ENCODE measurements around the gene EDAR. TPM values are rescaled to one million over a fixed set of nuclear protein-coding genes. Genes with fewer than 3 reads are reported as not detected.

The EDAR gene
- total RNA-seq, 1 experiment from 2014 or later, result 0.82 TPM

- Histone ChIP-seq H3K27me3 (replicated peaks; ENCODE audit: control insufficient read depth, insufficient read depth, low read length) (no peaks in the 10 kb centered on the region), H3K4me1 (peaks cover 29% of the 10 kb centered on the region), H3K9me3 (no peaks in the 10 kb centered on the region), H3K36me3 (ENCODE audit: control insufficient read depth, insufficient read depth, low read length) (no peaks in the 10 kb centered on the region), H3K4me3 (ENCODE audit: low read depth, low read length) (no peak overlapping the region)
- no peak for DNase-seq
- no TSS peak for BruUV-seq (replicated peaks)
- Mint-ChIP-seq H3K9me3 (ENCODE audit: unreplicated experiment) (no peaks in the 10 kb centered on the region), H3K27me3 (ENCODE audit: insufficient read depth, unreplicated experiment) (no peaks in the 10 kb centered on the region), H3K4me1 (ENCODE audit: low read depth, unreplicated experiment) (peaks cover 14% of the 10 kb centered on the region), H3K27ac (ENCODE audit: unreplicated experiment) (no peak overlapping the region), H3K4me3 (ENCODE audit: unreplicated experiment) (no peak overlapping the region), H3K36me3 (ENCODE audit: insufficient read depth, unreplicated experiment) (no peaks in the 10 kb centered on the region)
- no peak for TF ChIP-seq CTCF (IDR thresholded peaks at IDR 0.05; ENCODE audit: insufficient read depth in 1 of 2, low read depth in 1 of 2, low read length in 1 of 2, severe bottlenecking in 1 of 2, unreplicated experiment in 1 of 2)
- intact Hi-C loops (cut with micrococcal nuclease; ENCODE audit: unreplicated experiment), result no loop called here
- CTCF ChIA-PET, result interaction anchor here (0.8 kb wide), 1 partner anchor 9 kb away, joined by 3 read pairs; no protein-coding TSS in a partner anchor
- POLR2A ChIA-PET, result no interaction called here
These were observed 29.0 kb downstream of the EDAR start for GRCh38 chr2:108960006-108960405.

- TF ChIP-seq CTCF (IDR thresholded peaks at IDR 0.05; ENCODE audit: insufficient read depth in 1 of 2, low read depth in 1 of 2, low read length in 1 of 2, severe bottlenecking in 1 of 2, unreplicated experiment in 1 of 2), result no peak
- BruUV-seq (replicated peaks), result no TSS peak
- DNase-seq, result no peak
- Histone ChIP-seq H3K4me3 (ENCODE audit: low read depth, low read length) (no peak overlapping the region), H3K36me3 (ENCODE audit: control insufficient read depth, insufficient read depth, low read length) (no peaks in the 10 kb centered on the region), H3K9me3 (no peaks in the 10 kb centered on the region), H3K4me1 (peaks cover 29% of the 10 kb centered on the region), H3K27me3 (replicated peaks; ENCODE audit: control insufficient read depth, insufficient read depth, low read length) (no peaks in the 10 kb centered on the region)
- Mint-ChIP-seq H3K4me3 (ENCODE audit: unreplicated experiment) (no peak overlapping the region), H3K36me3 (ENCODE audit: insufficient read depth, unreplicated experiment) (no peaks in the 10 kb centered on the region), H3K27me3 (ENCODE audit: insufficient read depth, unreplicated experiment) (no peaks in the 10 kb centered on the region), H3K27ac (ENCODE audit: unreplicated experiment) (no peak overlapping the region), H3K4me1 (ENCODE audit: low read depth, unreplicated experiment) (peaks cover 17% of the 10 kb centered on the region), H3K9me3 (ENCODE audit: unreplicated experiment) (no peaks in the 10 kb centered on the region)
- CTCF ChIA-PET, result no interaction called here
- intact Hi-C loops (cut with micrococcal nuclease; ENCODE audit: unreplicated experiment), result loop anchor here (2.0 kb wide), 1 partner anchor 23 kb away; no protein-coding TSS in a partner anchor
- POLR2A ChIA-PET, result no interaction called here
These were observed 29.6 kb downstream of the EDAR start for GRCh38 chr2:108959401-108959800.

GRCh38 chr2:108958632-108959341, 30.2 kb downstream of the EDAR start:
- Histone ChIP-seq H3K36me3 (ENCODE audit: control insufficient read depth, insufficient read depth, low read length) (no peaks in the 10 kb centered on the region), H3K4me1 (peaks cover 29% of the 10 kb centered on the region), H3K9me3 (no peaks in the 10 kb centered on the region), H3K27me3 (replicated peaks; ENCODE audit: control insufficient read depth, insufficient read depth, low read length) (no peaks in the 10 kb centered on the region), H3K4me3 (ENCODE audit: low read depth, low read length) (no peak overlapping the region)
- H3K4me3 Mint-ChIP-seq (ENCODE audit: unreplicated experiment), result no peak overlapping the region
- no peaks in the 10 kb centered on the region for H3K27me3 Mint-ChIP-seq (ENCODE audit: insufficient read depth, unreplicated experiment)
- no peak for DNase-seq
- no peak for TF ChIP-seq CTCF (IDR thresholded peaks at IDR 0.05; ENCODE audit: insufficient read depth in 1 of 2, low read depth in 1 of 2, low read length in 1 of 2, severe bottlenecking in 1 of 2, unreplicated experiment in 1 of 2)
- H3K9me3 Mint-ChIP-seq (ENCODE audit: unreplicated experiment), result no peaks in the 10 kb centered on the region
- H3K27ac Mint-ChIP-seq (ENCODE audit: unreplicated experiment), result peak overlapping the region; percentile 75
- POLR2A ChIA-PET, result no interaction called here
- intact Hi-C loops (cut with micrococcal nuclease; ENCODE audit: unreplicated experiment), result loop anchor here (2.0 kb wide), 1 partner anchor 24 kb away; no protein-coding TSS in a partner anchor
- H3K4me1 Mint-ChIP-seq (ENCODE audit: low read depth, unreplicated experiment), result peaks cover 21% of the 10 kb centered on the region
- CTCF ChIA-PET, result interaction anchor here (1.4 kb wide), 1 partner anchor 10 kb away, joined by 4 read pairs; no protein-coding TSS in a partner anchor
- H3K36me3 Mint-ChIP-seq (ENCODE audit: insufficient read depth, unreplicated experiment), result no peaks in the 10 kb centered on the region
- no TSS peak for BruUV-seq (replicated peaks)

All from Caco-2 (cell line).